Activated T-cell treated with anti-CD3 and anti-CD28 coated beads, Interleukin-2, amount 50 U/mL, for 48 hours (primary cell): ENCODE measurements around the gene RPH3AL.
"Not testable (repeated sequence)": the region's sequence is repeated elsewhere in the genome, so short reads cannot be mapped to it uniquely, and the experiment has no call there.

Experiments used
- DNase-seq, 2 experiments: peaks; one replicate each; pipeline ENCODE4 v3.0.0-alpha.2; 2020

RPH3AL gene

GRCh38 chr17:258045-258734, 94.4 kb downstream of the RPH3AL start:
- no peak for DNase-seq

GRCh38 chr17:253091-253846, 99.3 kb downstream of the RPH3AL start:
- no peak for DNase-seq

- no peak for DNase-seq
Measured at GRCh38 chr17:252456-252855, 100.2 kb downstream of the RPH3AL start.

GRCh38 chr17:251531-251930, 101.1 kb downstream of the RPH3AL start:
- DNase-seq: no peak

- no peak for DNase-seq
Measured at GRCh38 chr17:250487-251300, 101.9 kb downstream of the RPH3AL start.

- DNase-seq: no peak
Measured at GRCh38 chr17:249236-249993, 103.2 kb downstream of the RPH3AL start.

GRCh38 chr17:248337-249235, 104.0 kb downstream of the RPH3AL start:
- DNase-seq: no peak

GRCh38 chr17:247767-248166, 104.8 kb downstream of the RPH3AL start:
- DNase-seq: no peak

GRCh38 chr17:246851-247421, 105.7 kb downstream of the RPH3AL start:
- no peak for DNase-seq

- no peak for DNase-seq
Measured at GRCh38 chr17:246226-246625, 106.4 kb downstream of the RPH3AL start.

- no peak for DNase-seq
Measured at GRCh38 chr17:245611-246010, 107.0 kb downstream of the RPH3AL start.

- DNase-seq: no peak
Measured at GRCh38 chr17:245020-245419, 107.6 kb downstream of the RPH3AL start.

GRCh38 chr17:243924-244323, 108.7 kb downstream of the RPH3AL start:
- not testable (repeated sequence) for DNase-seq

- DNase-seq: no peak
Measured at GRCh38 chr17:238964-239259, 113.7 kb downstream of the RPH3AL start.

- no peak for DNase-seq
Measured at GRCh38 chr17:238071-238963, 114.3 kb downstream of the RPH3AL start.

GRCh38 chr17:237406-237955, 115.1 kb downstream of the RPH3AL start:
- no peak for DNase-seq

GRCh38 chr17:236641-237405, 115.8 kb downstream of the RPH3AL start:
- DNase-seq: no peak

GRCh38 chr17:235831-236640, 116.6 kb downstream of the RPH3AL start:
- no peak for DNase-seq
